Measurements from ENCODE around the gene HS3ST6. TPM values are rescaled to one million over a fixed set of nuclear protein-coding genes. Genes with fewer than 3 reads are reported as not detected.
"Not testable (repeated sequence)": the region's sequence is repeated elsewhere in the genome, so short reads cannot be mapped to it uniquely, and the experiment has no call there.

HS3ST6 gene
- total RNA-seq, result not detected

- H3K36me3 ChIP-seq (ENCODE audit: control insufficient read depth in 3 of 3, insufficient read depth in 3 of 3, low read length in 3 of 3), result no peaks in the 10 kb centered on the region
- H3K4me3 ChIP-seq (ENCODE audit: low read length in 3 of 3), result no peak within 1 kb of the TSS
- H3K27ac ChIP-seq (ENCODE audit: low read depth, low read length), result no peak within 1 kb of the TSS
- no peak within 1 kb of the TSS for H3K9ac ChIP-seq (ENCODE audit: low read depth in 1 of 3, low read length in 3 of 3)
- H3K9me3 ChIP-seq (ENCODE audit: control insufficient read depth in 3 of 3, low read length in 3 of 3), result no peaks in the 10 kb centered on the region
- H3K4me1 ChIP-seq (ENCODE audit: control insufficient read depth in 3 of 3, insufficient read depth in 3 of 3, low read length in 3 of 3), result peaks cover 0 to 2% (median 1%) of the 10 kb centered on the region in 3 donors
- peaks cover 83 to 87% (median 86%) of the 10 kb centered on the region in 3 donors for H3K27me3 ChIP-seq (ENCODE audit: control insufficient read depth in 3 of 3, insufficient read depth in 3 of 3, low read length in 3 of 3)
Measured at GRCh38 chr16:1918351-1919326, at the start of gene HS3ST6. HS3ST6 (minus strand) TSS chr16:1918415; CDS start chr16:1918323, 92 bp downstream.

GRCh38 chr16:1966460-1966859, 48.2 kb upstream of the HS3ST6 start, which contains the start of gene RNF151:
RNF151 (plus strand) TSS chr16:1966856; CDS start chr16:1966882, 26 bp downstream.
- Histone ChIP-seq H3K4me3 (ENCODE audit: low read length in 3 of 3) (peak within 1 kb of the TSS; percentile 84 to 90 (median 85)), H3K36me3 (ENCODE audit: control insufficient read depth in 3 of 3, insufficient read depth in 3 of 3, low read length in 3 of 3) (peaks cover 17 to 24% (median 19%) of the 10 kb centered on the region in 3 donors), H3K27ac (ENCODE audit: low read depth, low read length) (peak within 1 kb of the TSS; percentile 98), H3K4me1 (ENCODE audit: control insufficient read depth in 3 of 3, insufficient read depth in 3 of 3, low read length in 3 of 3) (peaks cover 26 to 46% (median 26%) of the 10 kb centered on the region in 3 donors), H3K9ac (ENCODE audit: low read depth in 1 of 3, low read length in 3 of 3) (peak within 1 kb of the TSS; percentile 93 to 99 (median 98)), H3K27me3 (ENCODE audit: control insufficient read depth in 3 of 3, insufficient read depth in 3 of 3, low read length in 3 of 3) (no peaks in the 10 kb centered on the region), H3K9me3 (ENCODE audit: control insufficient read depth in 3 of 3, low read length in 3 of 3) (no peaks in the 10 kb centered on the region)

GRCh38 chr16:1965396-1966001, 47.3 kb upstream of the HS3ST6 start:
- peak overlapping the region; percentile 84 to 90 (median 85) for H3K4me3 ChIP-seq (ENCODE audit: low read length in 3 of 3)

GRCh38 chr16:1964506-1965395, 46.5 kb upstream of the HS3ST6 start, which contains the start of gene RPS2:
RPS2 (minus strand) TSS chr16:1964826; CDS start chr16:1964625, 201 bp downstream.
- Histone ChIP-seq H3K9ac (ENCODE audit: low read depth in 1 of 3, low read length in 3 of 3) (peak within 1 kb of the TSS; percentile 93 to 99 (median 98)), H3K27ac (ENCODE audit: low read depth, low read length) (peak within 1 kb of the TSS; percentile 98), H3K9me3 (ENCODE audit: control insufficient read depth in 3 of 3, low read length in 3 of 3) (no peaks in the 10 kb centered on the region), H3K36me3 (ENCODE audit: control insufficient read depth in 3 of 3, insufficient read depth in 3 of 3, low read length in 3 of 3) (peaks cover 26 to 33% (median 26%) of the 10 kb centered on the region in 3 donors), H3K4me1 (ENCODE audit: control insufficient read depth in 3 of 3, insufficient read depth in 3 of 3, low read length in 3 of 3) (peaks cover 31 to 53% (median 33%) of the 10 kb centered on the region in 3 donors), H3K27me3 (ENCODE audit: control insufficient read depth in 3 of 3, insufficient read depth in 3 of 3, low read length in 3 of 3) (no peaks in the 10 kb centered on the region), H3K4me3 (ENCODE audit: low read length in 3 of 3) (peak within 1 kb of the TSS; percentile 84 to 90 (median 85))

More at GRCh38 chr16:1965396-1966001, 47.3 kb upstream of the HS3ST6 start:
- H3K4me1 ChIP-seq (ENCODE audit: control insufficient read depth in 3 of 3, insufficient read depth in 3 of 3, low read length in 3 of 3), result peaks cover 27 to 48% (median 30%) of the 10 kb centered on the region in 3 donors
- peaks cover 26 to 33% (median 26%) of the 10 kb centered on the region in 3 donors for H3K36me3 ChIP-seq (ENCODE audit: control insufficient read depth in 3 of 3, insufficient read depth in 3 of 3, low read length in 3 of 3)
- H3K9me3 ChIP-seq (ENCODE audit: control insufficient read depth in 3 of 3, low read length in 3 of 3), result no peaks in the 10 kb centered on the region
- peak overlapping the region; percentile 98 for H3K27ac ChIP-seq (ENCODE audit: low read depth, low read length)
- peak overlapping the region; percentile 93 to 99 (median 98) for H3K9ac ChIP-seq (ENCODE audit: low read depth in 1 of 3, low read length in 3 of 3)
- no peaks in the 10 kb centered on the region for H3K27me3 ChIP-seq (ENCODE audit: control insufficient read depth in 3 of 3, insufficient read depth in 3 of 3, low read length in 3 of 3)

GRCh38 chr16:1963806-1964505, 45.7 kb upstream of the HS3ST6 start:
- H3K27me3 ChIP-seq (ENCODE audit: control insufficient read depth in 3 of 3, insufficient read depth in 3 of 3, low read length in 3 of 3), result no peaks in the 10 kb centered on the region
- peak overlapping the region; percentile 70 to 90 (median 81) for H3K4me3 ChIP-seq (ENCODE audit: low read length in 3 of 3)
- H3K4me1 ChIP-seq (ENCODE audit: control insufficient read depth in 3 of 3, insufficient read depth in 3 of 3, low read length in 3 of 3), result peaks cover 33 to 56% (median 33%) of the 10 kb centered on the region in 3 donors
- peak overlapping the region; percentile 98 for H3K27ac ChIP-seq (ENCODE audit: low read depth, low read length)
- no peaks in the 10 kb centered on the region for H3K9me3 ChIP-seq (ENCODE audit: control insufficient read depth in 3 of 3, low read length in 3 of 3)
- peaks cover 26 to 33% (median 26%) of the 10 kb centered on the region in 3 donors for H3K36me3 ChIP-seq (ENCODE audit: control insufficient read depth in 3 of 3, insufficient read depth in 3 of 3, low read length in 3 of 3)
- peak overlapping the region; percentile 73 to 85 (median 84) for H3K9ac ChIP-seq (ENCODE audit: low read depth in 1 of 3, low read length in 3 of 3)

- Histone ChIP-seq H3K9ac (ENCODE audit: low read depth in 1 of 3, low read length in 3 of 3) (peak overlapping the region in 1 of 3 donors; percentile 16), H3K36me3 (ENCODE audit: control insufficient read depth in 3 of 3, insufficient read depth in 3 of 3, low read length in 3 of 3) (peaks cover 26 to 33% (median 26%) of the 10 kb centered on the region in 3 donors), H3K4me1 (ENCODE audit: control insufficient read depth in 3 of 3, insufficient read depth in 3 of 3, low read length in 3 of 3) (peaks cover 33 to 60% (median 38%) of the 10 kb centered on the region in 3 donors)
- not testable (repeated sequence) for H3K4me3 ChIP-seq (ENCODE audit: low read length in 3 of 3); H3K9me3 ChIP-seq (ENCODE audit: control insufficient read depth in 3 of 3, low read length in 3 of 3); H3K27ac ChIP-seq (ENCODE audit: low read depth, low read length); H3K27me3 ChIP-seq (ENCODE audit: control insufficient read depth in 3 of 3, insufficient read depth in 3 of 3, low read length in 3 of 3)
Measured at GRCh38 chr16:1962161-1963153, 44.2 kb upstream of the HS3ST6 start.

GRCh38 chr16:1961651-1962067, 43.4 kb upstream of the HS3ST6 start:
- Histone ChIP-seq H3K27ac (ENCODE audit: low read depth, low read length) (no peak overlapping the region), H3K9me3 (ENCODE audit: control insufficient read depth in 3 of 3, low read length in 3 of 3) (no peaks in the 10 kb centered on the region), H3K4me1 (ENCODE audit: control insufficient read depth in 3 of 3, insufficient read depth in 3 of 3, low read length in 3 of 3) (peaks cover 33 to 55% (median 38%) of the 10 kb centered on the region in 3 donors), H3K9ac (ENCODE audit: low read depth in 1 of 3, low read length in 3 of 3) (no peak overlapping the region), H3K4me3 (ENCODE audit: low read length in 3 of 3) (no peak overlapping the region), H3K27me3 (ENCODE audit: control insufficient read depth in 3 of 3, insufficient read depth in 3 of 3, low read length in 3 of 3) (no peaks in the 10 kb centered on the region), H3K36me3 (ENCODE audit: control insufficient read depth in 3 of 3, insufficient read depth in 3 of 3, low read length in 3 of 3) (peaks cover 26 to 33% (median 26%) of the 10 kb centered on the region in 3 donors)
